HEK293 (cell line): ENCODE measurements around the gene CDC42.

ENCODE experiments used
- CTCF ChIA-PET: fragments of 350-600 bp; formaldehyde crosslinking; extraction: SDS; loops from one replicate; lab custom pipeline; 2021; ENCODE audit warnings: antibody characterized with exemption; lab: Yijun Ruan, JAX
- POLR2A ChIA-PET: fragments of 300-600 bp; formaldehyde crosslinking; extraction: SDS; loops from one replicate; lab custom pipeline; 2020; ENCODE audit warnings: antibody characterized with exemption, inconsistent platforms; lab: Yijun Ruan, JAX
- H3K27ac ChIP-seq: fragments of 200-500 bp; sonication (Bioruptor generic); 2 replicates; pipeline ENCODE4 v1.5.1; 2014; ENCODE audit warnings: low read depth, low read length, control low read depth, inconsistent platforms; ENCODE audit errors: extremely low read depth
- H3K36me3 ChIP-seq, 2 experiments: fragments of 200-500 bp in 1 of 2; sonication (Bioruptor generic) in 1 of 2; 1 replicate in 1 of 2; 2 replicates in 1 of 2; pipeline ENCODE4 v1.5.1; 2014 to 2017; ENCODE audit warnings: inconsistent platforms in 2 of 2, low read length in 2 of 2; ENCODE audit not compliant: control insufficient read depth in 2 of 2, insufficient read depth in 1 of 2
- H3K4me1 ChIP-seq: fragments of 200-500 bp; sonication (Bioruptor generic); 2 replicates; pipeline ENCODE4 v1.5.1; 2014; ENCODE audit warnings: mild to moderate bottlenecking, low read length, inconsistent platforms; ENCODE audit not compliant: control insufficient read depth, insufficient read depth
- H3K4me3 ChIP-seq: 2 replicates; pipeline ENCODE4 v1.5.1; 2011; ENCODE audit warnings: low read depth, mild to moderate bottlenecking, control low read depth, low read length, moderate library complexity
- H3K9me3 ChIP-seq: fragments of 200-500 bp; sonication (Bioruptor generic); 2 replicates; pipeline ENCODE4 v1.5.1; 2014; ENCODE audit warnings: low read depth, low read length, inconsistent platforms; ENCODE audit not compliant: control insufficient read depth, insufficient read depth
- HOXD13 ChIP-seq: sonication (generic); formaldehyde crosslinking; IDR thresholded peaks from 2 replicates; pipeline ENCODE4 v1.8.0; 2022; ENCODE audit warnings: missing genetic modification reagents, borderline replicate concordance
- PBX3 ChIP-seq: sonication (generic); formaldehyde crosslinking; IDR thresholded peaks from 2 replicates; pipeline ENCODE4 v1.8.1; 2022; ENCODE audit warnings: mild to moderate bottlenecking, moderate library complexity, missing genetic modification reagents
- ZBTB20 ChIP-seq: fragments of 450-650 bp; formaldehyde crosslinking; IDR thresholded peaks from 2 replicates; pipeline ENCODE4 v1.5.1; 2016; ENCODE audit warnings: missing biosample characterization, missing genetic modification characterization
- ZBTB8A ChIP-seq: fragments of 450-650 bp; formaldehyde crosslinking; IDR thresholded peaks from 2 replicates; pipeline ENCODE4 v1.5.1; 2016; ENCODE audit warnings: missing biosample characterization, missing genetic modification characterization
- ZIC2 ChIP-seq: fragments of 450-650 bp; formaldehyde crosslinking; IDR thresholded peaks from 2 replicates; pipeline ENCODE4 v1.5.1; 2016; ENCODE audit warnings: missing biosample characterization, missing genetic modification characterization
- ZNF140 ChIP-seq: fragments of 450-650 bp; formaldehyde crosslinking; IDR thresholded peaks from 2 replicates; pipeline ENCODE4 v1.5.1; 2016; ENCODE audit warnings: missing biosample characterization, missing genetic modification characterization
- ZNF23 ChIP-seq: fragments of 450-650 bp; formaldehyde crosslinking; IDR thresholded peaks from 2 replicates; pipeline ENCODE4 v1.5.1; 2016; ENCODE audit warnings: missing biosample characterization, missing genetic modification characterization, borderline replicate concordance
- ZNF266 ChIP-seq: fragments of 450-650 bp; formaldehyde crosslinking; IDR thresholded peaks from 2 replicates; pipeline ENCODE4 v1.5.1; 2016; ENCODE audit warnings: missing biosample characterization, missing genetic modification characterization, low read depth
- ZNF280D ChIP-seq: fragments of 450-650 bp; formaldehyde crosslinking; IDR thresholded peaks from 2 replicates; pipeline ENCODE4 v1.5.1; 2016; ENCODE audit warnings: missing biosample characterization, missing genetic modification characterization
- ZNF449 ChIP-seq: fragments of 450-650 bp; formaldehyde crosslinking; IDR thresholded peaks from 2 replicates; pipeline ENCODE4 v1.5.1; 2017; ENCODE audit warnings: missing biosample characterization, mild to moderate bottlenecking, missing genetic modification characterization, moderate library complexity
- ZNF473 ChIP-seq: fragments of 450-650 bp; formaldehyde crosslinking; IDR thresholded peaks from 2 replicates; pipeline ENCODE4 v1.5.1; 2017; ENCODE audit warnings: missing biosample characterization, missing genetic modification characterization
- ZNF561 ChIP-seq: fragments of 450-650 bp; IDR thresholded peaks from 2 replicates; pipeline ENCODE4 v1.5.1; 2018; ENCODE audit warnings: missing biosample characterization, missing genetic modification characterization, borderline replicate concordance
- ZNF76 ChIP-seq: fragments of 450-650 bp; formaldehyde crosslinking; IDR thresholded peaks from 2 replicates; pipeline ENCODE4; 2016; ENCODE audit warnings: low read depth, missing biosample characterization, missing genetic modification characterization, borderline replicate concordance
- TF ChIP-seq, protein P1 (sequence below): fragments of 450-650 bp; formaldehyde crosslinking; IDR thresholded peaks from 2 replicates; pipeline ENCODE4 v1.5.1; 2016; ENCODE audit warnings: missing biosample characterization, missing genetic modification characterization
- TF ChIP-seq, protein P2 (sequence below): fragments of 450-650 bp; formaldehyde crosslinking; IDR thresholded peaks from 2 replicates; pipeline ENCODE4 v1.5.1; 2016; ENCODE audit warnings: missing biosample characterization, missing genetic modification characterization
- TF ChIP-seq, protein P3 (sequence below): fragments of 450-650 bp; formaldehyde crosslinking; IDR thresholded peaks from 2 replicates; pipeline ENCODE4 v1.5.1; 2016; ENCODE audit warnings: missing biosample characterization, missing genetic modification characterization

The CDC42 gene

DNA sequence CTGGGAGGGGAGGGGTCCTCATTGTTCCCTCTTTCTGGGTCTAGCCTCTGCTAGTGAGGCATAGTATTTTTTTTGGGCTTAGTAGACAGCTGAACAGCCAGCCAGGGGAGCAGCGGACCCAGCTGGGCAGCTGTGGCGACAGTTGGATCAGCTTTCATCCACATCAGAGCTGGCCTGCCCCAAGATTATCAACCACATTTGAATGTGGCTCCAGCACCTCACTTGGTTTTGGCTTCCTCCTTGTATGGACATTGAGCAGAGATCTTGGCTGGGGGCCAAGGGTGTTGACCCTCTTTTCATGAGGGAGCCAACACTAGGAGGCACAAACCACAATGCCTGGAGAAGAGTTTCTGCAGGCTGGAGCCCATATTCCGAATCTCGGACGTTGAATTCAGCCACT is 65.3 kb downstream of the CDC42 start (continued):
- no peak for TF ChIP-seq ZNF23 (tag by site-specific recombination)
- no peak for TF ChIP-seq ZBTB8A (tag by site-specific recombination)
- TF ChIP-seq, protein P1, sequence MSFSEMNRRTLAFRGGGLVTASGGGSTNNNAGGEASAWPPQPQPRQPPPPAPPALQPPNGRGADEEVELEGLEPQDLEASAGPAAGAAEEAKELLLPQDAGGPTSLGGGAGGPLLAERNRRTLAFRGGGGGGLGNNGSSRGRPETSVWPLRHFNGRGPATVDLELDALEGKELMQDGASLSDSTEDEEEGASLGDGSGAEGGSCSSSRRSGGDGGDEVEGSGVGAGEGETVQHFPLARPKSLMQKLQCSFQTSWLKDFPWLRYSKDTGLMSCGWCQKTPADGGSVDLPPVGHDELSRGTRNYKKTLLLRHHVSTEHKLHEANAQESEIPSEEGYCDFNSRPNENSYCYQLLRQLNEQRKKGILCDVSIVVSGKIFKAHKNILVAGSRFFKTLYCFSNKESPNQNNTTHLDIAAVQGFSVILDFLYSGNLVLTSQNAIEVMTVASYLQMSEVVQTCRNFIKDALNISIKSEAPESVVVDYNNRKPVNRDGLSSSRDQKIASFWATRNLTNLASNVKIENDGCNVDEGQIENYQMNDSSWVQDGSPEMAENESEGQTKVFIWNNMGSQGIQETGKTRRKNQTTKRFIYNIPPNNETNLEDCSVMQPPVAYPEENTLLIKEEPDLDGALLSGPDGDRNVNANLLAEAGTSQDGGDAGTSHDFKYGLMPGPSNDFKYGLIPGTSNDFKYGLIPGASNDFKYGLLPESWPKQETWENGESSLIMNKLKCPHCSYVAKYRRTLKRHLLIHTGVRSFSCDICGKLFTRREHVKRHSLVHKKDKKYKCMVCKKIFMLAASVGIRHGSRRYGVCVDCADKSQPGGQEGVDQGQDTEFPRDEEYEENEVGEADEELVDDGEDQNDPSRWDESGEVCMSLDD (tag by site-specific recombination): no peak
- no peak for TF ChIP-seq ZNF140 (tag by site-specific recombination)
- TF ChIP-seq ZNF266 (tag by site-specific recombination): no peak
- no peak for TF ChIP-seq ZNF280D (tag by site-specific recombination)
- no peak for TF ChIP-seq PBX3 (CRISPR knock-in tag)
- TF ChIP-seq, protein P2, sequence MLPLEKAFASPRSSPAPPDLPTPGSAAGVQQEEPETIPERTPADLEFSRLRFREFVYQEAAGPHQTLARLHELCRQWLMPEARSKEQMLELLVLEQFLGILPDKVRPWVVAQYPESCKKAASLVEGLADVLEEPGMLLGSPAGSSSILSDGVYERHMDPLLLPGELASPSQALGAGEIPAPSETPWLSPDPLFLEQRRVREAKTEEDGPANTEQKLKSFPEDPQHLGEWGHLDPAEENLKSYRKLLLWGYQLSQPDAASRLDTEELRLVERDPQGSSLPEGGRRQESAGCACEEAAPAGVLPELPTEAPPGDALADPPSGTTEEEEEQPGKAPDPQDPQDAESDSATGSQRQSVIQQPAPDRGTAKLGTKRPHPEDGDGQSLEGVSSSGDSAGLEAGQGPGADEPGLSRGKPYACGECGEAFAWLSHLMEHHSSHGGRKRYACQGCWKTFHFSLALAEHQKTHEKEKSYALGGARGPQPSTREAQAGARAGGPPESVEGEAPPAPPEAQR (tag by site-specific recombination): no peak

GRCh38 chr1:22118291-22118992 is 65.9 kb downstream of the CDC42 start:
- H3K4me3 ChIP-seq: no peak overlapping the region
- peaks cover 13% of the 10 kb centered on the region for H3K4me1 ChIP-seq
- H3K27ac ChIP-seq: no peak overlapping the region
- peaks cover 0 to 61% of the 10 kb centered on the region in 2 experiments; a peak in 1 of 3 replicates for H3K36me3 ChIP-seq
- POLR2A ChIA-PET: interaction anchor here (0.6 kb wide), 1 partner anchor 517 kb away, joined by 4 read pairs; no protein-coding TSS in a partner anchor
- no peak for TF ChIP-seq ZNF473 (tag by site-specific recombination)
- 0 out of 2 replicates have a peak, but pooled peaks have one; percentile 12 for TF ChIP-seq ZIC2 (tag by site-specific recombination)
- TF ChIP-seq, all 188 proteins: peak for 1
- CTCF ChIA-PET: interaction anchor here (0.7 kb wide), 1 partner anchor 758 kb away, joined by 3 read pairs; no protein-coding TSS in a partner anchor
- H3K9me3 ChIP-seq: no peaks in the 10 kb centered on the region

- Histone ChIP-seq H3K4me1 (peaks cover 2% of the 10 kb centered on the region; the same call in 1 of the 2 replicates), H3K36me3 (peaks cover 0 to 55% of the 10 kb centered on the region in 2 experiments; a peak in 1 of 3 replicates), H3K9me3 (no peaks in the 10 kb centered on the region), H3K27ac (no peak overlapping the region), H3K4me3 (no peak overlapping the region)
- POLR2A ChIA-PET: no interaction called here
- CTCF ChIA-PET: no interaction called here
- TF ChIP-seq, protein P3, sequence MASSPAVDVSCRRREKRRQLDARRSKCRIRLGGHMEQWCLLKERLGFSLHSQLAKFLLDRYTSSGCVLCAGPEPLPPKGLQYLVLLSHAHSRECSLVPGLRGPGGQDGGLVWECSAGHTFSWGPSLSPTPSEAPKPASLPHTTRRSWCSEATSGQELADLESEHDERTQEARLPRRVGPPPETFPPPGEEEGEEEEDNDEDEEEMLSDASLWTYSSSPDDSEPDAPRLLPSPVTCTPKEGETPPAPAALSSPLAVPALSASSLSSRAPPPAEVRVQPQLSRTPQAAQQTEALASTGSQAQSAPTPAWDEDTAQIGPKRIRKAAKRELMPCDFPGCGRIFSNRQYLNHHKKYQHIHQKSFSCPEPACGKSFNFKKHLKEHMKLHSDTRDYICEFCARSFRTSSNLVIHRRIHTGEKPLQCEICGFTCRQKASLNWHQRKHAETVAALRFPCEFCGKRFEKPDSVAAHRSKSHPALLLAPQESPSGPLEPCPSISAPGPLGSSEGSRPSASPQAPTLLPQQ (tag by site-specific recombination): no peak
- no peak for TF ChIP-seq ZNF76
- no peak for TF ChIP-seq ZBTB20 (tag by site-specific recombination)
- no peak for TF ChIP-seq HOXD13 (CRISPR knock-in tag)
- TF ChIP-seq ZNF561: no peak
- TF ChIP-seq ZNF449: no peak
These were observed 67.3 kb downstream of the CDC42 start for GRCh38 chr1:22119626-22120468.
